NCI-H526 (cell line): Measurements from ENCODE around the gene SBF2.

Experiments
- DNase-seq, 2 experiments: peaks; one replicate each; lab custom pipeline; 2025; lab: John Stamatoyannopoulos, UW

SBF2 gene

GRCh38 chr11:9814108-9814507, 479.9 kb downstream of the SBF2 start:
- no peak for DNase-seq

GRCh38 chr11:9808943-9809342, 485.1 kb downstream of the SBF2 start:
- DNase-seq, result no peak

- no peak for DNase-seq
Measured at GRCh38 chr11:9806946-9807687, 486.9 kb downstream of the SBF2 start.

GRCh38 chr11:9804419-9804902, 489.6 kb downstream of the SBF2 start:
- DNase-seq, result no peak

GRCh38 chr11:9803685-9804418, 490.2 kb downstream of the SBF2 start:
- DNase-seq, result no peak

GRCh38 chr11:9802291-9802861, 491.6 kb downstream of the SBF2 start:
- DNase-seq, result no peak

- DNase-seq, result peak in 1 of 2 experiments; percentile 6
Measured at GRCh38 chr11:9799886-9800285, 494.1 kb downstream of the SBF2 start.

- no peak for DNase-seq
Measured at GRCh38 chr11:9797300-9797699, 496.7 kb downstream of the SBF2 start.

GRCh38 chr11:9796854-9797253, 497.2 kb downstream of the SBF2 start:
- no peak for DNase-seq

- no peak for DNase-seq
Measured at GRCh38 chr11:9796266-9796665, 497.8 kb downstream of the SBF2 start.

- DNase-seq, result no peak
Measured at GRCh38 chr11:9790703-9791102, 503.3 kb downstream of the SBF2 start.

GRCh38 chr11:9789910-9790309, 504.1 kb downstream of the SBF2 start:
- no peak for DNase-seq

- no peak for DNase-seq
Measured at GRCh38 chr11:9787981-9788521, 506.0 kb downstream of the SBF2 start.

GRCh38 chr11:9787260-9787659, 506.8 kb downstream of the SBF2 start:
- no peak for DNase-seq

GRCh38 chr11:9784602-9785315, 509.3 kb downstream of the SBF2 start:
- no peak for DNase-seq

GRCh38 chr11:9783986-9784385, 510.0 kb downstream of the SBF2 start:
- no peak for DNase-seq

- no peak for DNase-seq
Measured at GRCh38 chr11:9780929-9781328, 513.1 kb downstream of the SBF2 start.

- DNase-seq, result no peak
Measured at GRCh38 chr11:9777525-9777924, 516.5 kb downstream of the SBF2 start.

- no peak for DNase-seq
Measured at GRCh38 chr11:9777066-9777465, 517.0 kb downstream of the SBF2 start.

GRCh38 chr11:9776203-9776602, 517.8 kb downstream of the SBF2 start:
- no peak for DNase-seq

GRCh38 chr11:9775398-9775779, 518.6 kb downstream of the SBF2 start:
- peak in 1 of 2 experiments; percentile 20 for DNase-seq
